Measurements from ENCODE around the gene TADA2B.

DNA sequence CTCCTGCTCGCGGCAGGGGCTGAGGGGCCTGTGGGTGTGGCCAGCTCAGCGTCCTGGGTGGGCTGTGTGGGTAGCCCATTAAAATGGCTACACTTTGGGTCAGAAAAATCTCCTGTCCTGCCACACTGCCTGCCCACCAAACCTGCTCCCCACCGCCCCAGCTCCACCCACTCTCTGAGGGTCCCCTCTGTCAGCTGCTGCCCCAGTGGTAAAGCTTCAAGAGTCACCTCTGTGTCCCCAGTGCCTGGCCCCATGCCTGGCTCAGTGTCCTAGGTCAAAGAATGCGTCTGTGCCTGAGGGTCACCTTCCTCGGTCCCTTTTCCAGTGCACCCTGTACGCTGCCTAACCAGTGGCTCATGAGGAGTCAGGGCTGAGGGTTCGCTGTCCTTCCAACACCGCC, 24.9 kb upstream of the TADA2B start:
- TF ChIP-seq, protein P1, sequence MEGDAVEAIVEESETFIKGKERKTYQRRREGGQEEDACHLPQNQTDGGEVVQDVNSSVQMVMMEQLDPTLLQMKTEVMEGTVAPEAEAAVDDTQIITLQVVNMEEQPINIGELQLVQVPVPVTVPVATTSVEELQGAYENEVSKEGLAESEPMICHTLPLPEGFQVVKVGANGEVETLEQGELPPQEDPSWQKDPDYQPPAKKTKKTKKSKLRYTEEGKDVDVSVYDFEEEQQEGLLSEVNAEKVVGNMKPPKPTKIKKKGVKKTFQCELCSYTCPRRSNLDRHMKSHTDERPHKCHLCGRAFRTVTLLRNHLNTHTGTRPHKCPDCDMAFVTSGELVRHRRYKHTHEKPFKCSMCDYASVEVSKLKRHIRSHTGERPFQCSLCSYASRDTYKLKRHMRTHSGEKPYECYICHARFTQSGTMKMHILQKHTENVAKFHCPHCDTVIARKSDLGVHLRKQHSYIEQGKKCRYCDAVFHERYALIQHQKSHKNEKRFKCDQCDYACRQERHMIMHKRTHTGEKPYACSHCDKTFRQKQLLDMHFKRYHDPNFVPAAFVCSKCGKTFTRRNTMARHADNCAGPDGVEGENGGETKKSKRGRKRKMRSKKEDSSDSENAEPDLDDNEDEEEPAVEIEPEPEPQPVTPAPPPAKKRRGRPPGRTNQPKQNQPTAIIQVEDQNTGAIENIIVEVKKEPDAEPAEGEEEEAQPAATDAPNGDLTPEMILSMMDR (IDR thresholded peaks at IDR 0.05 in 4 of 5, conservative IDR thresholded peaks at IDR 0.05 in 1 of 5), result no peak
- no peak for TF ChIP-seq POLR2A (IDR thresholded peaks at IDR 0.05)

Measured in gastrocnemius medialis (tissue), 4 donors.